GM18526 (cell line): ENCODE data around the gene CACNA2D1.

Experiments used
- POLR2A ChIP-seq: IDR thresholded peaks from 3 replicates; pipeline ENCODE4 v1.6.1; 2011; ENCODE audit not compliant: insufficient read length; ENCODE audit errors: extremely low read depth

The CACNA2D1 gene

GRCh38 chr7:82029236-82029913 lies 414.2 kb downstream of the CACNA2D1 start:
- TF ChIP-seq POLR2A: no peak

- no peak for TF ChIP-seq POLR2A
Observed at GRCh38 chr7:82028097-82028496, 415.5 kb downstream of the CACNA2D1 start.

GRCh38 chr7:82021713-82022112 lies 421.9 kb downstream of the CACNA2D1 start:
- no peak for TF ChIP-seq POLR2A

- TF ChIP-seq POLR2A: no peak
Observed at GRCh38 chr7:82021036-82021435, 422.5 kb downstream of the CACNA2D1 start.

GRCh38 chr7:82019551-82020475 lies 423.8 kb downstream of the CACNA2D1 start:
- no peak for TF ChIP-seq POLR2A

- no peak for TF ChIP-seq POLR2A
Observed at GRCh38 chr7:82018226-82018625, 425.4 kb downstream of the CACNA2D1 start.

- TF ChIP-seq POLR2A: no peak
Observed at GRCh38 chr7:82017334-82017943, 426.1 kb downstream of the CACNA2D1 start.

- TF ChIP-seq POLR2A: no peak
Observed at GRCh38 chr7:82015751-82016150, 427.8 kb downstream of the CACNA2D1 start.

- no peak for TF ChIP-seq POLR2A
Observed at GRCh38 chr7:82012453-82012852, 431.1 kb downstream of the CACNA2D1 start.

GRCh38 chr7:82010416-82010815 lies 433.2 kb downstream of the CACNA2D1 start:
- no peak for TF ChIP-seq POLR2A

GRCh38 chr7:82007315-82007714 lies 436.3 kb downstream of the CACNA2D1 start:
- TF ChIP-seq POLR2A: no peak

GRCh38 chr7:82005056-82005455 lies 438.5 kb downstream of the CACNA2D1 start:
- no peak for TF ChIP-seq POLR2A

GRCh38 chr7:81993186-81993585 lies 450.4 kb downstream of the CACNA2D1 start:
- no peak for TF ChIP-seq POLR2A

- TF ChIP-seq POLR2A: no peak
Observed at GRCh38 chr7:81990395-81990794, 453.2 kb downstream of the CACNA2D1 start.

- no peak for TF ChIP-seq POLR2A
Observed at GRCh38 chr7:81986723-81987470, 456.7 kb downstream of the CACNA2D1 start.
